Brain microvascular endothelial cell (primary cell): Measurements from ENCODE around the gene TMEM79.

ENCODE experiments used
- DNase-seq: peaks from one replicate; pipeline ENCODE4 v3.0.0-alpha.2; 2020
- H3K27ac ChIP-seq: fragments of 250-450 bp; sonication (Bioruptor Pico); 2 replicates; pipeline ENCODE4 v1.5.1; 2020; ENCODE audit warnings: mild to moderate bottlenecking, moderate library complexity
- H3K27me3 ChIP-seq: fragments of 250-450 bp; sonication (Bioruptor Pico); replicated peaks from 2 replicates; pipeline ENCODE4 v1.5.1; 2020; ENCODE audit warnings: mild to moderate bottlenecking
- H3K36me3 ChIP-seq: fragments of 250-450 bp; sonication (Bioruptor Pico); replicated peaks from 2 replicates; pipeline ENCODE4 v1.5.1; 2020; ENCODE audit warnings: mild to moderate bottlenecking
- H3K4me3 ChIP-seq: 2 replicates; pipeline ENCODE4 v1.5.1; 2011; ENCODE audit warnings: low read depth, mild to moderate bottlenecking, control low read depth, low read length, moderate library complexity
- in situ Hi-C: cut with HindIII; loops from 2 replicates; pipeline ENCODE4 v1.10.0; 2017; ENCODE audit warnings: low sequenced_read_pairs, low pct_ligation_motif_present
- TF ChIP-seq, protein P1 (sequence below): IDR thresholded peaks from 2 replicates; pipeline ENCODE4 v1.5.1; 2011; ENCODE audit warnings: low read depth, mild to moderate bottlenecking, moderate library complexity, low read length, control low read depth, inconsistent platforms; ENCODE audit errors: missing control alignments

Gene TMEM79

DNA sequence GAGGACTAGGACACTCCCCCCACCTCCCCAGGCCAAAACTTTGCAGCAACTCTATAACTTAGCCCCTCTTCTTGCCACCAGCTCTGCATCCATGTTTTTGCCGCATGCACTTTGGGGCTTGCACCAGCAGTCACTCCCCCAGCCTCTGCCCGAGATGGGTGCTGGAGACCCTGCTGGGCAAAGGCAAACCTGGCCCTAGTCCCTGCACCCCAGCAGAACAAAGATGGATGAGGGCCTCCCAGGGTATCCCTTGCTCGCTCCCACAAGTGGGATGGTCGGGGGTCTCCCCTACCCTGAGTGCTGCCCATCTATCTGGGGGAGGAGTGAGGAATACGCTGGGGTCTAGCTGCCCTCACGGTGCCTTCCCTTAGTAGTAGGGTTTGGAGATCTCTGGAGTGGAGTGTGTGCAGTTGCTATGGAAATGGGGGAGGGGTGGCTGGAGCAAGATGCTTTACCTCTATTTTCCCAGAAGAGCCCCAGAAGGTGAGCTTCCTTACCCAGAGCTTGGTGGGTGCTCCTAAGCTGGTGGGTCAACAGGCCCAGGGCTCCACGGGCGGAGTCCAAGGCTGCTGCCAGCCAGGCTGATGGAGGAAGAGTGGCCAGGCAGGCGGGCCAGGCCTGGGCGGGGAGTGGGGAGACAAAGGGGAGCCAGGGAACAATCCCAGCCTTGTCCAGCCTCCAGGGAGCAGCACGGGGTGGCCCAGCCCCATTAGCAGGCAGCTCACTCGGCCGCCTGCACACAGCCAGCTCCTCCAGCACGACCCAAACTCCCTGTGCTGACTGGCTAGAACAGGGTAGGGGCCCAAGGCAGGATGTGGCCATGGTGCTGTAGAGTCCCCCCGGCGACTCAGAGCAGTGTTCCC, 36.4 kb upstream of the TMEM79 start, which contains the start of gene PAQR6:
TSS of gene PAQR6 (minus strand) at position 597 of the 863 bp plus-strand sequence. CDS start 1,325 bp downstream, outside the sequence.
- Histone ChIP-seq H3K36me3 (peaks cover 39% of the 10 kb centered on the region), H3K27ac (no peak within 1 kb of the TSS), H3K4me3 (no peak within 1 kb of the TSS), H3K27me3 (peaks cover 7% of the 10 kb centered on the region)
- TF ChIP-seq, protein P1, sequence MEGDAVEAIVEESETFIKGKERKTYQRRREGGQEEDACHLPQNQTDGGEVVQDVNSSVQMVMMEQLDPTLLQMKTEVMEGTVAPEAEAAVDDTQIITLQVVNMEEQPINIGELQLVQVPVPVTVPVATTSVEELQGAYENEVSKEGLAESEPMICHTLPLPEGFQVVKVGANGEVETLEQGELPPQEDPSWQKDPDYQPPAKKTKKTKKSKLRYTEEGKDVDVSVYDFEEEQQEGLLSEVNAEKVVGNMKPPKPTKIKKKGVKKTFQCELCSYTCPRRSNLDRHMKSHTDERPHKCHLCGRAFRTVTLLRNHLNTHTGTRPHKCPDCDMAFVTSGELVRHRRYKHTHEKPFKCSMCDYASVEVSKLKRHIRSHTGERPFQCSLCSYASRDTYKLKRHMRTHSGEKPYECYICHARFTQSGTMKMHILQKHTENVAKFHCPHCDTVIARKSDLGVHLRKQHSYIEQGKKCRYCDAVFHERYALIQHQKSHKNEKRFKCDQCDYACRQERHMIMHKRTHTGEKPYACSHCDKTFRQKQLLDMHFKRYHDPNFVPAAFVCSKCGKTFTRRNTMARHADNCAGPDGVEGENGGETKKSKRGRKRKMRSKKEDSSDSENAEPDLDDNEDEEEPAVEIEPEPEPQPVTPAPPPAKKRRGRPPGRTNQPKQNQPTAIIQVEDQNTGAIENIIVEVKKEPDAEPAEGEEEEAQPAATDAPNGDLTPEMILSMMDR = no peak
- no peak for DNase-seq
- in situ Hi-C loops = no loop called here

DNA sequence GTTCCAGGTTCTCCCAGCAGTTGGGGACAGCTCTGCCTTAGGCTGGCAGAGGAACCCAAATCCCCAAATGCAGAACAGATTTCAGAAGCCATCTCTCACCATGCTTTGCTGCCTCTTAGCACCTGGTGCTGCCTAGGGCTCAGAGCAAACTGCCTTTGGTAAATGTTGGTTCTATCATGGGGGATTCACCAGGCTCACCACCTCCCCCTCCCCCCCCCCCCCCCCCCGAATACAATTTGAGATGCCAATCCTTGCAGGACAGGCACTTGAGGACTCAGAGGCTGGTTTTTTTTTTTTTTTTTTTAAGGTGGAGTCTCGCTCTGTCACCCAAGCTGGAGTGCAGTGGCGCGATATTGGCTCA, 35.8 kb upstream of the TMEM79 start:
- no peak overlapping the region for H3K4me3 ChIP-seq
- peaks cover 44% of the 10 kb centered on the region for H3K36me3 ChIP-seq
- DNase-seq = no peak
- TF ChIP-seq, protein P1 = no peak
- no peak overlapping the region for H3K27ac ChIP-seq
- peaks cover 7% of the 10 kb centered on the region for H3K27me3 ChIP-seq
- in situ Hi-C loops = no loop called here

DNA sequence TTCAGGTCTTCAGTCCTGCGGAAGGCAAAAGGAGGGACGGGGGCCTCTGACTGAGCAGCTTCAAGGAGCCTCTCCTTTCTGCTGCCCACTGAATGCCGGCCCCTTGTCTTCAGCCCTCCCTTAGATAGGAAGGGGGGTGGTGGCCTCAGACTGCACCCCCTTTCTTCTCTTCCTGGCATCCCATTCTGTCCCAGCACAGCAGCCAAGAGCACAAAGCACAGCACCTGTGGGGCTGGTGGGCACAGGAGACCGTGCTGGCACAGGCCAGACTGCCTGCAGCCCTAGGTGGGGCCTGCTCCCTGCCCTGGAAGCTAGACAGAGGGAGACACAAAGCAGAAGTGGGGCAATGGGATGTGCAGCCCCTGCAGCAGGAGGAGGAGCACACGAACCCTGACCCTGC, 34.5 kb upstream of the TMEM79 start:
- in situ Hi-C loops = no loop called here
- Histone ChIP-seq H3K36me3 (peaks cover 56% of the 10 kb centered on the region), H3K4me3 (no peak overlapping the region), H3K27ac (no peak overlapping the region), H3K27me3 (peaks cover 7% of the 10 kb centered on the region)
- TF ChIP-seq, protein P1 = no peak
- no peak for DNase-seq

GRCh38 chr1:156251527-156251926, 32.6 kb upstream of the TMEM79 start:
- Histone ChIP-seq H3K27ac (no peak overlapping the region), H3K36me3 (peaks cover 60% of the 10 kb centered on the region), H3K27me3 (no peaks in the 10 kb centered on the region), H3K4me3 (no peak overlapping the region)
- in situ Hi-C loops = no loop called here
- DNase-seq = no peak
- TF ChIP-seq, protein P1 = no peak

GRCh38 chr1:156253634-156254033, 30.5 kb upstream of the TMEM79 start:
- H3K4me3 ChIP-seq = no peak overlapping the region
- TF ChIP-seq, protein P1 = no peak
- no peak overlapping the region for H3K27ac ChIP-seq
- no peak for DNase-seq
- no peaks in the 10 kb centered on the region for H3K27me3 ChIP-seq
- H3K36me3 ChIP-seq = peaks cover 77% of the 10 kb centered on the region
- in situ Hi-C loops = no loop called here
